ENCODE measurements around the gene PLXNB1. TPM values are rescaled to one million over a fixed set of nuclear protein-coding genes. Genes with fewer than 3 reads are reported as not detected.
A peak's percentile ranks its signal among the peaks of the same experiment; 100 is the strongest.

The PLXNB1 gene
- total RNA-seq, 1 experiment from 2014 or later = 101 TPM

- intact Hi-C loops (cut with micrococcal nuclease) = no loop called here
- H3K36me3 Mint-ChIP-seq (ENCODE audit: insufficient read depth, unreplicated experiment) = peaks cover 77% of the 10 kb centered on the region
- no TSS peak for BruUV-seq (replicated peaks)
These were observed 16.8 kb downstream of the PLXNB1 start for GRCh38 chr3:48413086-48413485.

DNA sequence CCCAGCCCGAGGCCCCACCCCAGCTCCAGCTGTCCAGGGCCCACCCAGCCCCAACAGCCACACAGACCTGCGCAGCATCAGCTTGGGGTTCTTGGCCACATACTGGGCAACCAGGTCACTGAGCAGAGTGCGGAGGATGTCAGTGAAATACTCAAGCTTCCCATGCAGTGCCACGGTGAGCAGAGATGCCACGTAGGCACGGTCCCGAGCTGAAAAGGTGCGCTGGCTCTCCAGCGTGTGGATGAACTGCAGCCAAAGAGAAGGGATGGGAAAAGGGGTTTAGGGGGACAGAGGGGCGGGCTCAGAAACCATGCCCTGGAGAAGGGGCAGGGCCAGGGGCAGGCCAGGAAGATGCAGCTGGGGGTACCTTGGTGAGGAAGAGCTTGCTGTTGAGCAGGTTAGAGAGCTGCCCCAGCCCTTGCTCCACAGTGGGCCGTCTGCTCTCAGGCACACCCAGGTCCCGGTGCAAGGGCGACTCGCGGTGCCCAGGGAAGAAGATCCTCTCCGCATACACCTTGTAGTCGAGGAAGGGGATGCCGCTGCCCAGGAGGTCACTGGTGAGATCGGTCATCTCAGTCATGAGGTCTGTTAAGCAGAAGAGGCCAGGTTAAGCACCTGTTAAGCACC lies 17.4 kb downstream of the PLXNB1 start:
- no peak for DNase-seq (ENCODE audit: unreplicated experiment)
- Mint-ChIP-seq H3K27ac (ENCODE audit: low read depth, unreplicated experiment) (peak overlapping the region; percentile 23), H3K4me1 (ENCODE audit: insufficient read depth, unreplicated experiment) (peaks cover 15% of the 10 kb centered on the region), H3K4me3 (ENCODE audit: unreplicated experiment) (no peak overlapping the region), H3K36me3 (ENCODE audit: insufficient read depth, unreplicated experiment) (peaks cover 77% of the 10 kb centered on the region), H3K27me3 (ENCODE audit: insufficient read depth, unreplicated experiment) (no peaks in the 10 kb centered on the region), H3K9me3 (ENCODE audit: unreplicated experiment) (no peaks in the 10 kb centered on the region)
- intact Hi-C loops (cut with micrococcal nuclease) = no loop called here
- BruUV-seq (replicated peaks) = TSS peak; percentile 16
- CTCF ChIA-PET = interaction anchor here (0.6 to 22.6 kb wide), 8 partner anchors 10 to 250 kb away, joined by 3 to 647 read pairs (median 4); partner anchors contain the start of genes CCDC51, CELSR3 and TMA7
- POLR2A ChIA-PET = interaction anchor here (1.1 to 22.1 kb wide), 4 partner anchors 11 to 27 kb away, joined by 3 to 749 read pairs (median 37); partner anchors contain the start of genes CCDC51, PLXNB1 and TMA7
- TF ChIP-seq, protein P1, sequence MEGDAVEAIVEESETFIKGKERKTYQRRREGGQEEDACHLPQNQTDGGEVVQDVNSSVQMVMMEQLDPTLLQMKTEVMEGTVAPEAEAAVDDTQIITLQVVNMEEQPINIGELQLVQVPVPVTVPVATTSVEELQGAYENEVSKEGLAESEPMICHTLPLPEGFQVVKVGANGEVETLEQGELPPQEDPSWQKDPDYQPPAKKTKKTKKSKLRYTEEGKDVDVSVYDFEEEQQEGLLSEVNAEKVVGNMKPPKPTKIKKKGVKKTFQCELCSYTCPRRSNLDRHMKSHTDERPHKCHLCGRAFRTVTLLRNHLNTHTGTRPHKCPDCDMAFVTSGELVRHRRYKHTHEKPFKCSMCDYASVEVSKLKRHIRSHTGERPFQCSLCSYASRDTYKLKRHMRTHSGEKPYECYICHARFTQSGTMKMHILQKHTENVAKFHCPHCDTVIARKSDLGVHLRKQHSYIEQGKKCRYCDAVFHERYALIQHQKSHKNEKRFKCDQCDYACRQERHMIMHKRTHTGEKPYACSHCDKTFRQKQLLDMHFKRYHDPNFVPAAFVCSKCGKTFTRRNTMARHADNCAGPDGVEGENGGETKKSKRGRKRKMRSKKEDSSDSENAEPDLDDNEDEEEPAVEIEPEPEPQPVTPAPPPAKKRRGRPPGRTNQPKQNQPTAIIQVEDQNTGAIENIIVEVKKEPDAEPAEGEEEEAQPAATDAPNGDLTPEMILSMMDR (IDR thresholded peaks at IDR 0.05; ENCODE audit: unreplicated experiment) = no peak

More at GRCh38 chr3:48413086-48413485, 16.8 kb downstream of the PLXNB1 start:
- Mint-ChIP-seq H3K4me1 (ENCODE audit: insufficient read depth, unreplicated experiment) (peaks cover 15% of the 10 kb centered on the region), H3K4me3 (ENCODE audit: unreplicated experiment) (no peak overlapping the region), H3K27me3 (ENCODE audit: insufficient read depth, unreplicated experiment) (no peaks in the 10 kb centered on the region), H3K27ac (ENCODE audit: low read depth, unreplicated experiment) (peak overlapping the region; percentile 23), H3K9me3 (ENCODE audit: unreplicated experiment) (no peaks in the 10 kb centered on the region)
- no peak for DNase-seq (ENCODE audit: unreplicated experiment)
- TF ChIP-seq, protein P1 (IDR thresholded peaks at IDR 0.05; ENCODE audit: unreplicated experiment) = no peak
- POLR2A ChIA-PET = interaction anchor here (1.1 to 22.1 kb wide), 4 partner anchors 11 to 26 kb away, joined by 3 to 749 read pairs (median 37); partner anchors contain the start of genes CCDC51, PLXNB1 and TMA7
- CTCF ChIA-PET = interaction anchor here (1.0 to 22.6 kb wide), 5 partner anchors 10 to 143 kb away, joined by 3 to 647 read pairs (median 6); partner anchors contain the start of genes CCDC51 and TMA7

DNA sequence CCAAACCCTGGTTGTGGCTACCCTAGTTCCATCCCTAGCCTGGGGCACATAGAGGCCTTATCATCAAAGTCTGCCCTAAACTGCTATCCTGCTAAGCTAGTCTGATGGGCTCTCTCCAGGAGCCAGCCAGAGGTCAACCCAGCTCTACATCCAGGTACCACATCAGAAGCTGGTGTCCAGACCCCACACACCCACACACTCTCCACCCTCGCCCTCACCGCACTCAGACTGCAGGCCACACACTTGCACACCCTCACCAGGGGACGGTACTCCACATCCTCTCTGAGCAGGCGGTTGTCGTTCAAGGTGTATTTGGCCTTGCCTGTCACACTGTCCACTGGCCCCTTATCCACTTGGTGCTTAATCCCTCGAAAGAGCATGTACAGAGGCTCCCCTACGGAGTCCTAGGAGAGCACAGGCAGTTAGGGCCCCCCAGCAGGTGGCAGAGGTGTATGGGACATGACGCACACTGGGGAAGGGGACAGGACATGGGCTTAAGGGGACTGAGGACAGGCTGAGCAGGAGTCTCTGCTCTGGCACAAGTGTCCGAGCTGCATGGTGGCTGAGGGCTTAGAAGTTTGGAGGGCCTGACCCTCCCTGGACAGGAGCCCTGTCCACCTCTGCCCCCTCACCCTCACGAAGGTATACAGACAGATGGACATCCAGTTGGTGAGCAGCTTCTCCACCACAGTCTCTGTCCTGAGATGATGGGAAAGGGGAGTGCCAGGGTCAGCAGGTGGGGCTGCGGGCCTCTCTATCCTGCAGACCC lies 18.1 kb downstream of the PLXNB1 start:
- intact Hi-C loops (cut with micrococcal nuclease) = no loop called here
- Mint-ChIP-seq H3K36me3 (ENCODE audit: insufficient read depth, unreplicated experiment) (peaks cover 79% of the 10 kb centered on the region), H3K4me3 (ENCODE audit: unreplicated experiment) (no peak overlapping the region), H3K27ac (ENCODE audit: low read depth, unreplicated experiment) (no peak overlapping the region), H3K4me1 (ENCODE audit: insufficient read depth, unreplicated experiment) (peaks cover 19% of the 10 kb centered on the region), H3K9me3 (ENCODE audit: unreplicated experiment) (no peaks in the 10 kb centered on the region), H3K27me3 (ENCODE audit: insufficient read depth, unreplicated experiment) (no peaks in the 10 kb centered on the region)
- no TSS peak for BruUV-seq (replicated peaks)
- TF ChIP-seq, protein P1 (IDR thresholded peaks at IDR 0.05; ENCODE audit: unreplicated experiment) = no peak
- DNase-seq (ENCODE audit: unreplicated experiment) = no peak
- CTCF ChIA-PET = interaction anchor here (0.6 to 22.6 kb wide), 5 partner anchors 11 to 203 kb away, joined by 3 to 647 read pairs (median 6); partner anchors contain the start of genes CCDC51 and TMA7
- POLR2A ChIA-PET = interaction anchor here (6.4 to 22.1 kb wide), 2 partner anchors 10 to 16 kb away, joined by 65 to 749 read pairs; partner anchors contain the start of gene PLXNB1

Measured in MCF 10A (cell line).